Endothelial cell of umbilical vein (primary cell): ENCODE data around the gene WDR72. TPM values are rescaled to one million over a fixed set of nuclear protein-coding genes. Genes with fewer than 3 reads are reported as not detected.

Experiments
- BruUV-seq: library from RNA; stranded (reverse); fragments of 400-500 nt; replicated peaks from 2 replicates; lab custom pipeline; 2021; lab: Mats Ljungman, UMichigan
- CTCF ChIA-PET: fragments of 300-600, 350-600 bp; sonication (Branson Sonifier 250); formaldehyde crosslinking; loops from one replicate; lab custom pipeline; 2021; ENCODE audit warnings: antibody characterized with exemption, inconsistent platforms; lab: Charles Lee
- POLR2A ChIA-PET: fragments of 300-600, 350-600 bp; sonication (Branson Sonifier 250); formaldehyde crosslinking; loops from one replicate; lab custom pipeline; 2021; ENCODE audit warnings: antibody characterized with exemption, inconsistent platforms; lab: Charles Lee
- DNase-seq: peaks from one replicate; pipeline ENCODE4 v3.0.0-alpha.2; 2011; ENCODE audit warnings: low read depth, low spot score
- FAIRE-seq: peaks from 2 replicates; lab custom pipeline; 2011; peaks lifted over from hg19 to GRCh38; lab: Jason Lieb, UNC
- H2AFZ ChIP-seq: 2 replicates; pipeline ENCODE4 v1.6.0; 2012; ENCODE audit warnings: low read depth, low read length, control low read depth, inconsistent platforms
- H3K27ac ChIP-seq: 2 replicates; pipeline ENCODE4 v1.5.1; 2011; ENCODE audit warnings: low read depth, mild to moderate bottlenecking, control low read depth, low read length, moderate library complexity; ENCODE audit not compliant: insufficient read depth
- H3K27me3 ChIP-seq, 2 experiments: 2 replicates each; pipeline versions ENCODE4 v1.6.0 to v1.6.1; 2011; ENCODE audit warnings: low read length in 2 of 2, mixed read lengths in 1 of 2; ENCODE audit not compliant: control insufficient read depth in 2 of 2, insufficient read depth in 2 of 2
- H3K36me3 ChIP-seq, 2 experiments: 2 replicates in 1 of 2; 3 replicates in 1 of 2; pipeline ENCODE4 v1.5.1; 2011; ENCODE audit warnings: low read length in 2 of 2, mild to moderate bottlenecking in 1 of 2, moderate library complexity in 1 of 2; ENCODE audit not compliant: control insufficient read depth in 2 of 2, insufficient read depth in 2 of 2; ENCODE audit errors: extremely low read depth in 1 of 2
- H3K4me1 ChIP-seq: 3 replicates; pipeline ENCODE4 v1.5.1; 2011; ENCODE audit warnings: mild to moderate bottlenecking, low read length; ENCODE audit not compliant: control insufficient read depth, insufficient read depth; ENCODE audit errors: extremely low read depth
- H3K4me2 ChIP-seq: 2 replicates; pipeline ENCODE4 v1.6.1; 2011; ENCODE audit warnings: low read length, control low read depth, mixed read lengths; ENCODE audit not compliant: insufficient read depth
- H3K4me3 ChIP-seq, 3 experiments: fragments of 200-600 bp in 1 of 3; sonication (generic), shearing (Covaris generic) in 1 of 3; replicated peaks in 1 of 3; 2 replicates each; pipeline ENCODE4 v1.5.1; 2011 to 2016; ENCODE audit warnings: control low read depth in 3 of 3, low read length in 3 of 3, mild to moderate bottlenecking in 2 of 3, inconsistent platforms in 1 of 3, low read depth in 1 of 3, moderate library complexity in 1 of 3; ENCODE audit not compliant: insufficient read depth in 1 of 3
- H3K79me2 ChIP-seq: 2 replicates; pipeline ENCODE4 v1.6.0; 2012; ENCODE audit warnings: low read length, inconsistent platforms; ENCODE audit not compliant: control insufficient read depth, insufficient read depth
- H3K9ac ChIP-seq: replicated peaks from 2 replicates; pipeline ENCODE3; 2011; ENCODE audit warnings: low read length, control low read depth; ENCODE audit not compliant: insufficient read depth; ENCODE audit errors: extremely low read depth
- H3K9me1 ChIP-seq: replicated peaks from 3 replicates; pipeline ENCODE4 v1.6.0; 2011; ENCODE audit warnings: mild to moderate bottlenecking, low read length; ENCODE audit not compliant: control insufficient read depth, insufficient read depth; ENCODE audit errors: extremely low read depth
- H3K9me3 ChIP-seq: replicated peaks from 2 replicates; pipeline ENCODE4 v1.5.1; 2012; ENCODE audit warnings: low read length, inconsistent platforms; ENCODE audit not compliant: control insufficient read depth, insufficient read depth
- H4K20me1 ChIP-seq: replicated peaks from 2 replicates; pipeline ENCODE3; 2011; ENCODE audit warnings: mild to moderate bottlenecking, low read length; ENCODE audit not compliant: control insufficient read depth, insufficient read depth; ENCODE audit errors: extremely low read depth
- CTCF ChIP-seq, 2 donors: IDR thresholded peaks; 1 replicate in 1 of 2; 2 replicates in 1 of 2; pipeline ENCODE4 v1.5.1; 2011; ENCODE audit warnings: low read length in 2 of 2, mild to moderate bottlenecking in 2 of 2, moderate library complexity in 2 of 2, control low read depth in 1 of 2, inconsistent platforms in 1 of 2, low read depth in 1 of 2; ENCODE audit not compliant: insufficient read depth in 1 of 2; ENCODE audit errors: extremely low read depth in 1 of 2
- FOS ChIP-seq: IDR thresholded peaks from 2 replicates; pipeline ENCODE4 v1.6.1; 2011; ENCODE audit warnings: mild to moderate bottlenecking, low read length, moderate library complexity, borderline replicate concordance; ENCODE audit not compliant: insufficient read depth
- GATA2 ChIP-seq: IDR thresholded peaks from 2 replicates; pipeline ENCODE4 v1.7.0; 2011; ENCODE audit warnings: low read depth, mild to moderate bottlenecking, moderate library complexity, mixed read lengths, low read length; ENCODE audit not compliant: insufficient read length, insufficient read depth
- JUN ChIP-seq: IDR thresholded peaks from 2 replicates; pipeline ENCODE4 v1.6.1; 2011; ENCODE audit warnings: borderline replicate concordance, low read depth; ENCODE audit not compliant: insufficient read length, insufficient read depth
- MAX ChIP-seq: IDR thresholded peaks from 2 replicates; pipeline ENCODE4 v1.6.1; 2011; ENCODE audit not compliant: insufficient read depth, insufficient read length
- MYC ChIP-seq: IDR thresholded peaks from one replicate; pipeline ENCODE4 v1.6.1; 2011; ENCODE audit warnings: mild to moderate bottlenecking, low read depth, low read length
- POLR2A ChIP-seq: IDR thresholded peaks from 2 replicates; pipeline ENCODE4 v1.6.1; 2012; ENCODE audit warnings: low read depth, mild to moderate bottlenecking, control low read depth, low read length
- POLR2AphosphoS5 ChIP-seq: IDR thresholded peaks from 2 replicates; pipeline ENCODE4 v1.6.1; 2012; ENCODE audit warnings: low read depth, mild to moderate bottlenecking, control low read depth, low read length, moderate library complexity; ENCODE audit not compliant: insufficient read depth
- dilution Hi-C: fragments of 300-500 bp; cut with MboI; formaldehyde crosslinking; loops from one replicate; pipeline ENCODE4 v1.15.0; 2019; ENCODE audit warnings: low sequenced_read_pairs; ENCODE audit not compliant: extremely low pct_ligation_motif_present
- intact Hi-C: fragments of 100-400 bp; cut with micrococcal nuclease; formaldehyde crosslinking; loops from one replicate; pipeline ENCODE4 v1.10.0; 2022
- polyA plus RNA-seq, 4 experiments: library from polyadenylated mRNA; depleted of rRNA in 3 of 4; stranded (reverse) in 3 of 4; unstranded in 1 of 4; fragments of >200 nt; gene quantifications; 2 replicates each; pipeline versions ENCODE4 v1.2.1 to v1.2.3, GENCODE V29; 2011 to 2012; ENCODE audit warnings: missing spikeins in 1 of 4
- total RNA-seq: library from RNA; stranded (reverse); gene quantifications from 2 replicates; pipeline ENCODE4 v1.2.3, GENCODE V29; 2021

Gene WDR72
- total and polyA plus RNA-seq, 2 donors (not counting 3 experiments of a cell fraction or from before 2014, with no cell fraction given) = not detected

GRCh38 chr15:53695365-53695764 is 64.1 kb downstream of the WDR72 start:
- CTCF ChIA-PET = no interaction called here
- H3K27me3 ChIP-seq = no peaks in the 10 kb centered on the region
- H3K4me2 ChIP-seq = no peak overlapping the region
- no peaks in the 10 kb centered on the region for H3K4me1 ChIP-seq
- dilution Hi-C loops (no loop called here), intact Hi-C loops (no loop called here)
- TF ChIP-seq POLR2A = no peak
- no peak for TF ChIP-seq MAX
- TF ChIP-seq FOS = no peak
- no peak for TF ChIP-seq JUN
- TF ChIP-seq GATA2 = no peak
- no peak for TF ChIP-seq CTCF (IDR thresholded peaks at IDR 0.05; ENCODE audit: extremely low read depth in 1 of 2, insufficient read depth in 1 of 2, low read depth in 1 of 2, low read length in 2 of 2)
- TF ChIP-seq POLR2AphosphoS5 = no peak
- no peak for TF ChIP-seq MYC
- H3K9ac ChIP-seq = no peak overlapping the region
- POLR2A ChIA-PET = interaction anchor here (0.6 kb wide), 1 partner anchor 32 kb away, joined by 7 read pairs; no protein-coding TSS in a partner anchor
- BruUV-seq = no TSS peak
- no peak overlapping the region for H3K4me3 ChIP-seq
- no peaks in the 10 kb centered on the region for H4K20me1 ChIP-seq
- no peaks in the 10 kb centered on the region for H3K9me1 ChIP-seq
- no peaks in the 10 kb centered on the region for H3K79me2 ChIP-seq
- DNase-seq (no peak), FAIRE-seq (no peak)
- H3K9me3 ChIP-seq = no peaks in the 10 kb centered on the region
- no peak overlapping the region for H2AFZ ChIP-seq
- H3K36me3 ChIP-seq = no peaks in the 10 kb centered on the region
- no peak overlapping the region for H3K27ac ChIP-seq
